C4-2B (cell line): ENCODE results near the gene CA4.

Source experiments
- CTCF ChIP-seq: fragments of 450-650 bp; conservative IDR thresholded peaks from 2 replicates; pipeline ENCODE4 v1.5.1; 2017; ENCODE audit warnings: mild to moderate bottlenecking
- ZFX ChIP-seq: fragments of 450-650 bp; IDR thresholded peaks from 2 replicates; pipeline ENCODE4 v1.6.1; 2017

DNA sequence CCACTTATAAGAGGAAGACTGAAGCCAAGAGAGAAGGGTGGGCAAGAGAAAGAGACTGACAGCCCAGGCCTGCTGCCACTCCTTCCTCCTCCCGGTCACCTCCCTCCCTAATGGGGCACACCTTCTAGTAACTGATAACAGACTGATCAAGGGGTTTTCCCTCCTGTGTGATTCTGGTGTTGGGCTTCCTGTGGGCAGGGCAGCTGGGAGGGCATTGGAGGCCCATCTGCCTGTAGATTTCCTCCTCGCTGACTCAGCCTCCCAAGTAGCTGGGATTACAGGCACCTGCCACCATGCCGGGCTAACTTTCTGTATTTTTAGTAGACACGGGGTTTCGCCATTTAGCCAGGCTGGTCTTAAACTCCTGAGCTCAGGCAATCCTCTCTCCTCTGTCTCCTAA, 16.2 kb downstream of the CA4 start:
- TF ChIP-seq CTCF: no peak
- no peak for TF ChIP-seq ZFX
